Stimulated activated CD4-positive, alpha-beta T cell treated with anti-CD3 and anti-CD28 coated beads, Interleukin-4, amount 100 ng/mL, for 4 hours (primary cell): ENCODE data around the gene ZBTB46.

Source experiments
- DNase-seq, 2 experiments: peaks; one replicate each; pipeline ENCODE4 v3.0.0-alpha.2; 2020

The ZBTB46 gene

GRCh38 chr20:63702036-63702665, 128.9 kb downstream of the ZBTB46 start:
- no peak for DNase-seq

- DNase-seq = no peak
Observed at GRCh38 chr20:63701329-63702035, 129.6 kb downstream of the ZBTB46 start.

- DNase-seq = no peak
Observed at GRCh38 chr20:63701051-63701328, 130.1 kb downstream of the ZBTB46 start.

GRCh38 chr20:63700199-63701050, 130.6 kb downstream of the ZBTB46 start:
- no peak for DNase-seq

GRCh38 chr20:63699466-63700198, 131.4 kb downstream of the ZBTB46 start:
- no peak for DNase-seq

- DNase-seq = peak; percentile 42 to 58
Observed at GRCh38 chr20:63698739-63699465, 132.2 kb downstream of the ZBTB46 start.

- no peak for DNase-seq
Observed at GRCh38 chr20:63697868-63698545, 133.1 kb downstream of the ZBTB46 start.

- no peak for DNase-seq
Observed at GRCh38 chr20:63697357-63697867, 133.7 kb downstream of the ZBTB46 start.

GRCh38 chr20:63696628-63697356, 134.3 kb downstream of the ZBTB46 start, which contains the start of gene TNFRSF6B:
TSS of gene TNFRSF6B (plus strand) at chr20:63696652. CDS start at chr20:63696768, 116 bp downstream.
- peak in 1 of 2 experiments; percentile 19 for DNase-seq

- DNase-seq = no peak
Observed at GRCh38 chr20:63696306-63696627, 134.8 kb downstream of the ZBTB46 start.

- no peak for DNase-seq
Observed at GRCh38 chr20:63695424-63696305, 135.4 kb downstream of the ZBTB46 start.

- DNase-seq = no peak
Observed at GRCh38 chr20:63694584-63695423, 136.3 kb downstream of the ZBTB46 start.

- no peak for DNase-seq
Observed at GRCh38 chr20:63693733-63694583, 137.1 kb downstream of the ZBTB46 start.
